GM19025 (cell line): ENCODE results near the gene SLC3A2.
"Not testable (repeated sequence)": the region's sequence is repeated elsewhere in the genome, so short reads cannot be mapped to it uniquely, and the experiment has no call there.

Experiments used
- ATAC-seq: cut with Tn5 transposase; IDR thresholded peaks from one replicate; pipeline ENCODE4 v1.9.1; 2021; ENCODE audit warnings: mild to moderate bottlenecking, low read depth, moderate library complexity; ENCODE audit not compliant: unreplicated experiment

SLC3A2 gene

DNA sequence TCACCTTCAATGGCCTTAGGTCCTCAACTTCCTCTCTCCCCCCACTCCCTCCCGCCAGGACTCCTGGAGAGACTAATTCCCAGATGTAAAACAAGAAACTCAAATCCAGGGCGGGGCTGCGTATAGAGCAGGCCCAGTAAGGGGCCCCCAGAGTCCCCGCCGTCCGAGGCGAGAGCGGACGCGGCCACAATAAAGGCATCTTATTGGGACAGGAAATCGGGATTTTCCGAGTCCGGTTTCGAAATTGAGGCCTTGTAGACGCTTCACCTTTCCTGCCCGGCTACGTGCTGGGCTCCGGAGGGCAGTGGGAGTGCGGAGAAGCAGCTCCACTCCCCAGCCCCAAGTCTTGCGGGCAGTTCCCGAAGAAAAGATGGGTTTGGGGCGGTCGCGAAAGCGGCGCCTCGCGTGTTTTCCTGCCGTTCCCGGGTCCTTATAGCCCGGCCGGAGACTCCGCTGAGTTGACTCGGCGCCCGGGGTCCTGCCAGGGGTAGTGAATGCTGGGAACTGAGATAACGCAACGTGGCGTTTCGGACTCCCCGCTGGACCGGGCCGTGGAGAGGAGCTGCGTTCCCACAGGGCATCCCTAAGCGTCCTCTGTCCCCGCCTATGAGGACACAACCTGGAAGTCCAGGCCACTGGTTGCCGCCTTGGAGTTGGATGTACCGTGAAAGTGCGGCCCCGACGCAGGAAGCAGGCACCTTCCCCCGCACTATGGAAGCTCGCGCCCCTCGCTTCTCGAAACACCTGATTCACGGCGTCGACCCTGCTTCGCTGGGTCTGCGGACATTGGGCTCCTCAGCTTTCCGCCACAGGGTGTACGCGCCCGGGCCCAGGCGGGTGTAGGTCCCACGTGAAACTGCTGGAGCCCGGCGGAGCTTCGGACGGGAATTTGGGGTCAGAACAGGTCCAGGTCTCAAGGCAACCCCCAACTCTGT, 45.3 kb downstream of the SLC3A2 start:
- no peak for ATAC-seq

- ATAC-seq: no peak
Measured at GRCh38 chr11:62926680-62927455, 46.2 kb downstream of the SLC3A2 start.

GRCh38 chr11:62928011-62928410, 47.3 kb downstream of the SLC3A2 start:
- no peak for ATAC-seq

DNA sequence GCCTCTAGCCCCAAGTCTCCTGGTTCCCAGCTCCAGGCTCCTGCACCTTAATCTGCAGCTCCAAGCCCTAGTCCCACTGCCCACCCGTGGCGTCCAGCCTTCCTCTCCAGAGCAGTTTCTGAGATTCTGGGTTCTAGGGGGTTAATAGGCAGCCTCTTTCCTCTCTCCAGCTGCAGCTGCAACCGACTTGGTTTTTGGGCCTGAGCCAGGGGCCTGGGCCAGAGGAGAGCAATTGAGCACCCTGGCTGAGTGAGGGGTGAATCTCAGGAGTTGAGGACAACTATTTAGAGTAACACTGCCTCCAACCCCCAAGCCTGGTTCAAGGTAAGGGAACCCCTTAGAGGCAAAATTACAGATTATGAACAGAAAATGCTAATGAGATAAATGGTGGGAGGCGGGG, 49.5 kb downstream of the SLC3A2 start:
- ATAC-seq: no peak

- ATAC-seq: no peak
Measured at GRCh38 chr11:62930666-62931065, 50.0 kb downstream of the SLC3A2 start.

DNA sequence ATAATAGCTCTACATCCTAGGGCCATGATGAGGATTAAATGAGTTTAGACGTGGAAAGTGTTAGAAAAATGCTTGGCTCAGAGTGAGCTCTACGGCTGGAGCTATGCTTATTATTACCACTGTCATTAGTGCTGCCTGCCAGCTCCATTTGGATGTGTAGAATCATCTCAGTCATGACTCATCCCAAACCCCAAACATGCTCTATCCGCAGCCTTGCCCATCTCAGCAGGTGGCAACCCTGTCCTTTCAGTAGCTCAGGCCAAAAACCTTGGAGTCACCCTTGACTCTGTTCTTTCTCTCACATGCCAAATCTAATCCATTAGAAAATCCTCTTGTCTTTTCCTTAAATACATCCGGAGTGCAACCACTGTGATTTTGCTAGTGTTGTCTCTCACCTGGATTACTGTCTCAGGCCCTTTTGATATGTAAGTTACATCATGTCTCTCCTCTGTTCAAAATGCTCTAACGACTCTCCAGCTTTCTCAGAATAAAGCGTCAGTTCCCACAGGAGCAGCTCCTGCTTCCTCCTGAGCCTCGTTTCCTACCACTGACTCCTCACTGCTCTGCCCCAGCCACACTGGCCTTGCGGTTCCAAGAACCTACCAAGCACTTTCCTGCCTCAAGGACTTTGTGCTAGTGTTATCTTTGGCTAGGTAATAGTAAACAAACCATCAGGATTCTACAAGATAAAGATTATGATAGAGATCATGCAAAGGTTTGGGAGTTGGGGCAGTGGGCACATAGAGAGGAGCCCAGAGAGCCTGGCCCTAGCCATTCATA, 51.0 kb downstream of the SLC3A2 start:
- no peak for ATAC-seq

DNA sequence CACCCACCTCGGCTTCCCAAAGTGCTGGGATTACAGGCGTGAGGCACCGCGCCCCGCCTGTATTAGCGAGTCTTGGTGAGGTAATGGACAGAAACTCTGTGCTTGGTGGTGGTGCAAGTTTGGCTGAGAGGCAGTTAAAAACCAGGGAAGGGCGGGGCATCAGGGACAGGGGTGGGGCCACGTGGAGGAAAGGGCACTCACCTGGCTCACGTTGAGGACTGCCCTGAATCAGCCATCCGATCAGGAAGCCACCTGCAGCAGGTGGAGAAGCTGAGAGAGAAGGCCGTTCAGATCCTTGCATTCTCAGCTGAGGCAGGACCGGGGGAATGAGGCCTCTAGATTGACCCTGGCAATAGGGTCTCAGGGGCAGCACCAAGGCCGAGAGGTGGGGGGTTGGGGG, 52.6 kb downstream of the SLC3A2 start:
- ATAC-seq: no peak

DNA sequence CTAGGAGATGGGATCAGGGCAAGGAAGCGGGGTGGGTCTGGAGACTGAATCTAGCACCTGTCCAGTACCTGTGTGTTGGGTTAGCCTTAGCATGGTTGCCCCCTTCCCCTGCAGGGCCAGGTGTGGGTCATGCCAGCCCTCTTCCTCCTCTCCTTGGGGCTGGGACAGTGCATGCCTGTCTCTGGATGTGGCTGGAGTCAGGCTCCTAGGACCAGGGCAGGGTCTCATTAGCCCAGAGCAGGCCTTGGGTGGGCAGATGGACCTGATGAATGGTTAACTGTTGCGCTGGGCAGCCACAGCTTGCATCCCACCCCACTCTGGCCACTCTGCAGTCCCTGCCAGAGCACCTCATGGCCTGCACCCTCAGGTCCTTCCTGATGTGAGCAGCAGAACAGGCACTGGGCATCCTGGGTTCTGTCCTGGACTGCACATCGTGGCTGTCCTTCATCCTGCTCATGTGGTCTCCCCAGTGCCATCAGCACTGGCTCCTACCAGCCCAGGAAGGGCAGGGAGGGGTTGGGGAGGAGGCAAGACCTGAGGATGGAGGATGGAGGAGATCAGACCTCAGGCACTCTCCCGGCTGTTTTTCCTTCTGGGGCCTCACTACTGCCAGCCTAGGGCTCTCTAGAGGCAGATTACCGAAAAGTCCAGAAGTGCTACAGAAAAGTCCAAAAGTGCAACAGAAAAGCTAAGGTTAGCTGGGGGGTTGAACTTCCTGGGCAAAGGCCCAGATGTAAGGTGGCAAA, 53.2 kb downstream of the SLC3A2 start:
- no peak for ATAC-seq

DNA sequence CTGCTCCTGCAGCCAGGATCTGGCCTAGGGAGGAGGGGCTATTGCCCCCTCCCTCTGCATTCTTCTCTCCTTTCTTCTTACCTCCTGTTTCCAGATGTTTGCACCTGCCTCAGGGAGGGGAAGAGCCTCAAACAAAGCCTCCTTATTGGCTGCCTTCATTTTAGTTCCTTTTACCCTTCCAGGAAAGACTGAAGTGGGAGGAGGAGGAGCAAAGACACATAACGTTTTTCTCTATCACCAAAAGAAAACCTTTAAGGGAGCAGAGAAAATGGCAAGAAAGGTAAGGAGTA, 53.7 kb downstream of the SLC3A2 start:
- ATAC-seq: no peak

- not testable (repeated sequence) for ATAC-seq
Measured at GRCh38 chr11:62937528-62937927, 56.8 kb downstream of the SLC3A2 start.
